A673 (cell line): Measurements from ENCODE around the gene FDX2. TPM values are rescaled to one million over a fixed set of nuclear protein-coding genes. Genes with fewer than 3 reads are reported as not detected.
"Not testable (repeated sequence)": the region's sequence is repeated elsewhere in the genome, so short reads cannot be mapped to it uniquely, and the experiment has no call there.

Experiments used
- BruUV-seq: library from RNA; stranded (reverse); fragments of 400-500 nt; replicated peaks from 2 replicates; lab custom pipeline; 2021; lab: Mats Ljungman, UMichigan
- CTCF ChIA-PET: fragments of 300-600 bp; sonication (Branson Sonifier 250); formaldehyde crosslinking; loops from one replicate; lab custom pipeline; 2022; ENCODE audit warnings: antibody characterized with exemption; lab: Charles Lee
- POLR2A ChIA-PET: fragments of 300-600 bp; sonication (Branson Sonifier 250); formaldehyde crosslinking; loops from one replicate; lab custom pipeline; 2022; ENCODE audit warnings: antibody characterized with exemption; ENCODE audit not compliant: low non-redundant PET; lab: Charles Lee
- DNase-seq: peaks from one replicate; pipeline ENCODE4 v3.0.0-alpha.2; 2015; ENCODE audit warnings: low spot score
- H3K27ac ChIP-seq: fragments of 200-600 bp; sonication (generic); 2 replicates; pipeline ENCODE4 v1.5.1; 2016; ENCODE audit warnings: mixed run types, low read depth, mild to moderate bottlenecking, mixed read lengths, antibody characterized with exemption, low read length; ENCODE audit not compliant: poor library complexity, severe bottlenecking
- H3K27me3 ChIP-seq: fragments of 200-600 bp; sonication (generic); replicated peaks from 2 replicates; pipeline ENCODE4 v1.6.1; 2017; ENCODE audit warnings: mixed run types, low read depth, mild to moderate bottlenecking, mixed read lengths, antibody characterized with exemption, low read length; ENCODE audit not compliant: insufficient read depth, poor library complexity
- H3K36me3 ChIP-seq: fragments of 200-600 bp; sonication (generic); 2 replicates; pipeline ENCODE4 v1.6.1; 2016; ENCODE audit warnings: mixed run types, mild to moderate bottlenecking, mixed read lengths, antibody characterized with exemption, low read length; ENCODE audit not compliant: insufficient read depth, poor library complexity, severe bottlenecking
- H3K4me1 ChIP-seq: fragments of 200-600 bp; sonication (generic); 2 replicates; pipeline ENCODE4 v1.6.1; 2017; ENCODE audit warnings: mixed run types, mild to moderate bottlenecking, mixed read lengths, antibody characterized with exemption, low read length; ENCODE audit not compliant: insufficient read depth, poor library complexity, severe bottlenecking
- H3K4me3 ChIP-seq: fragments of 200-600 bp; sonication (generic); 2 replicates; pipeline ENCODE4 v1.5.1; 2016; ENCODE audit warnings: low read depth, mixed run types, mild to moderate bottlenecking, mixed read lengths, low read length; ENCODE audit not compliant: poor library complexity, severe bottlenecking
- H3K9me3 ChIP-seq: fragments of 200-600 bp; sonication (generic); 2 replicates; pipeline ENCODE4 v1.6.1; 2016; ENCODE audit warnings: mixed run types, low read depth, mild to moderate bottlenecking, mixed read lengths, antibody characterized with exemption, low read length; ENCODE audit not compliant: poor library complexity, severe bottlenecking
- CTCF ChIP-seq: fragments of 300-800, 200-600 bp; sonication (generic); conservative IDR thresholded peaks from 2 replicates; pipeline ENCODE4 v1.5.1; 2017; ENCODE audit warnings: low read depth, mild to moderate bottlenecking, antibody characterized with exemption, low read length, moderate library complexity, mixed read lengths
- EZH2 ChIP-seq: fragments of 200-600 bp; sonication (generic); IDR thresholded peaks from 2 replicates; pipeline ENCODE4 v1.6.1; 2017; ENCODE audit warnings: borderline replicate concordance, low read depth, mild to moderate bottlenecking, mixed read lengths, antibody characterized with exemption, low read length; ENCODE audit not compliant: poor library complexity, severe bottlenecking
- intact Hi-C: fragments of 100-400 bp; cut with micrococcal nuclease; formaldehyde crosslinking; loops from one replicate; pipeline ENCODE4 v1.10.0; 2022; ENCODE audit not compliant: unreplicated experiment
- total RNA-seq: library from RNA; stranded (reverse); gene quantifications from 2 replicates; pipeline ENCODE4 v1.2.3, GENCODE V29; 2021

Gene FDX2
- total RNA-seq, 1 experiment from 2014 or later = 29.9 TPM

GRCh38 chr19:10284065-10284959 is 31.5 kb downstream of the FDX2 start:
- CTCF ChIA-PET = no interaction called here
- intact Hi-C loops = no loop called here

GRCh38 chr19:10283301-10284064 is 32.3 kb downstream of the FDX2 start:
- DNase-seq = no peak
- H3K27ac ChIP-seq = no peak overlapping the region
- H3K27me3 ChIP-seq = no peaks in the 10 kb centered on the region
- intact Hi-C loops = no loop called here
- POLR2A ChIA-PET = no interaction called here
- peaks cover 19% of the 10 kb centered on the region for H3K4me1 ChIP-seq
- no peak for TF ChIP-seq CTCF
- TF ChIP-seq EZH2 = no peak
- H3K4me3 ChIP-seq = no peak overlapping the region
- CTCF ChIA-PET = no interaction called here
- no peaks in the 10 kb centered on the region for H3K36me3 ChIP-seq
- BruUV-seq = no TSS peak
- no peaks in the 10 kb centered on the region for H3K9me3 ChIP-seq

More at GRCh38 chr19:10284065-10284959, 31.5 kb downstream of the FDX2 start:
- no peak overlapping the region for H3K4me3 ChIP-seq
- POLR2A ChIA-PET = no interaction called here
- no peaks in the 10 kb centered on the region for H3K36me3 ChIP-seq
- H3K4me1 ChIP-seq = peaks cover 26% of the 10 kb centered on the region
- no peaks in the 10 kb centered on the region for H3K27me3 ChIP-seq
- BruUV-seq = no TSS peak
- TF ChIP-seq CTCF (no peak), EZH2 (no peak)
- DNase-seq = no peak
- no peaks in the 10 kb centered on the region for H3K9me3 ChIP-seq
- no peak overlapping the region for H3K27ac ChIP-seq

- POLR2A ChIA-PET, H3K9me3 ChIP-seq, intact Hi-C loops, H3K27ac ChIP-seq, H3K4me3 ChIP-seq, BruUV-seq, H3K27me3 ChIP-seq, CTCF ChIA-PET, H3K36me3 ChIP-seq, DNase-seq: not testable (repeated sequence)
- H3K4me1 ChIP-seq = peaks cover 11% of the 10 kb centered on the region
Observed at GRCh38 chr19:10282043-10282442, 33.8 kb downstream of the FDX2 start.
